HUDEP-2 (cell line): ENCODE results near the gene TBL1XR1.

Experiments
- DNase-seq, 76 experiments: peaks; one replicate each; lab custom pipeline; 2025; ENCODE audit not compliant: unreplicated experiment in 76 of 76; lab: John Stamatoyannopoulos, UW

The TBL1XR1 gene

GRCh38 chr3:177114253-177114652 is 83.0 kb downstream of the TBL1XR1 start:
- no peak for DNase-seq

GRCh38 chr3:177111541-177111949 is 85.7 kb downstream of the TBL1XR1 start:
- no peak for DNase-seq

- DNase-seq: no peak
These were observed 86.4 kb downstream of the TBL1XR1 start for GRCh38 chr3:177110895-177111294.

GRCh38 chr3:177110386-177110785 is 86.9 kb downstream of the TBL1XR1 start:
- DNase-seq: no peak

GRCh38 chr3:177109688-177110330 is 87.5 kb downstream of the TBL1XR1 start:
- no peak for DNase-seq

GRCh38 chr3:177108648-177109047 is 88.6 kb downstream of the TBL1XR1 start:
- DNase-seq: no peak

GRCh38 chr3:177107461-177108239 is 89.6 kb downstream of the TBL1XR1 start:
- DNase-seq: peak in 7 of 76 experiments; percentile 1 to 21 (median 9)

GRCh38 chr3:177106594-177106993 is 90.7 kb downstream of the TBL1XR1 start:
- no peak for DNase-seq

GRCh38 chr3:177106184-177106583 is 91.1 kb downstream of the TBL1XR1 start:
- no peak for DNase-seq

- DNase-seq: no peak
These were observed 91.7 kb downstream of the TBL1XR1 start for GRCh38 chr3:177105623-177106022.

- DNase-seq: no peak
These were observed 92.8 kb downstream of the TBL1XR1 start for GRCh38 chr3:177104299-177104992.

- peak in 1 of 76 experiments; percentile 13 for DNase-seq
These were observed 94.7 kb downstream of the TBL1XR1 start for GRCh38 chr3:177102553-177102952.

GRCh38 chr3:177098551-177098950 is 98.7 kb downstream of the TBL1XR1 start:
- DNase-seq: no peak

- DNase-seq: no peak
These were observed 100.7 kb downstream of the TBL1XR1 start for GRCh38 chr3:177096615-177097014.

- DNase-seq: no peak
These were observed 103.3 kb downstream of the TBL1XR1 start for GRCh38 chr3:177093966-177094365.

GRCh38 chr3:177089901-177090300 is 107.4 kb downstream of the TBL1XR1 start:
- DNase-seq: no peak

GRCh38 chr3:177089110-177089509 is 108.2 kb downstream of the TBL1XR1 start:
- no peak for DNase-seq

GRCh38 chr3:177085794-177086193 is 111.5 kb downstream of the TBL1XR1 start:
- no peak for DNase-seq

GRCh38 chr3:177084616-177085015 is 112.7 kb downstream of the TBL1XR1 start:
- DNase-seq: no peak

- DNase-seq: no peak
These were observed 117.2 kb downstream of the TBL1XR1 start for GRCh38 chr3:177080122-177080521.

- no peak for DNase-seq
These were observed 117.6 kb downstream of the TBL1XR1 start for GRCh38 chr3:177079684-177080083.
